Measurements from ENCODE around the gene PKMYT1. TPM values are rescaled to one million over a fixed set of nuclear protein-coding genes. Genes with fewer than 3 reads are reported as not detected.

The PKMYT1 gene
- polyA plus RNA-seq, 1 donor (not counting 4 experiments of a cell fraction or from before 2014, with no cell fraction given) = 6.9 TPM

DNA sequence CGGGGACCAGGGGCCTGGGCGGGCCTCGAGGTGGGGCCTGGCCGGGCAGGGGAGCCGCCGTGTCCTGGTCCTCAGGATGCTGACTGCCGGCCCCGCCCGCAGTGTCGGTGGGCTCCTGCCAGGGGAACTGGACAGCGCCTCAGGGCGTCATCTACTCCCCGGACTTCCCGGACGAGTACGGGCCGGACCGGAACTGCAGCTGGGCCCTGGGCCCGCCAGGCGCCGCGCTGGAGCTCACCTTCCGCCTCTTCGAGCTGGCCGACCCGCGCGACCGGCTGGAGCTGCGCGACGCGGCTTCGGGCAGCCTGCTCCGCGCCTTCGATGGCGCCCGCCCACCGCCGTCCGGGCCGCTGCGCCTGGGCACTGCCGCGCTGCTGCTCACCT is 13.4 kb downstream of the PKMYT1 start:
- no peak for TF ChIP-seq EZH2 (IDR thresholded peaks at IDR 0.05; ENCODE audit: low read length)
- TF ChIP-seq, protein P1, sequence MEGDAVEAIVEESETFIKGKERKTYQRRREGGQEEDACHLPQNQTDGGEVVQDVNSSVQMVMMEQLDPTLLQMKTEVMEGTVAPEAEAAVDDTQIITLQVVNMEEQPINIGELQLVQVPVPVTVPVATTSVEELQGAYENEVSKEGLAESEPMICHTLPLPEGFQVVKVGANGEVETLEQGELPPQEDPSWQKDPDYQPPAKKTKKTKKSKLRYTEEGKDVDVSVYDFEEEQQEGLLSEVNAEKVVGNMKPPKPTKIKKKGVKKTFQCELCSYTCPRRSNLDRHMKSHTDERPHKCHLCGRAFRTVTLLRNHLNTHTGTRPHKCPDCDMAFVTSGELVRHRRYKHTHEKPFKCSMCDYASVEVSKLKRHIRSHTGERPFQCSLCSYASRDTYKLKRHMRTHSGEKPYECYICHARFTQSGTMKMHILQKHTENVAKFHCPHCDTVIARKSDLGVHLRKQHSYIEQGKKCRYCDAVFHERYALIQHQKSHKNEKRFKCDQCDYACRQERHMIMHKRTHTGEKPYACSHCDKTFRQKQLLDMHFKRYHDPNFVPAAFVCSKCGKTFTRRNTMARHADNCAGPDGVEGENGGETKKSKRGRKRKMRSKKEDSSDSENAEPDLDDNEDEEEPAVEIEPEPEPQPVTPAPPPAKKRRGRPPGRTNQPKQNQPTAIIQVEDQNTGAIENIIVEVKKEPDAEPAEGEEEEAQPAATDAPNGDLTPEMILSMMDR (optimal IDR thresholded peaks at IDR 0.05 in 1 of 3, IDR thresholded peaks at IDR 0.05 in 1 of 3, conservative IDR thresholded peaks at IDR 0.05 in 1 of 3; ENCODE audit: extremely low read depth in 1 of 3, insufficient read depth in 2 of 3, low read length in 3 of 3) = no peak
- peaks cover 11% of the 10 kb centered on the region for H3K79me2 ChIP-seq (ENCODE audit: control insufficient read depth, insufficient read depth, low read length)
- H4K20me1 ChIP-seq (ENCODE audit: control insufficient read depth, extremely low read depth, insufficient read depth, low read length) = peaks cover 9% of the 10 kb centered on the region
- H3K9ac ChIP-seq (ENCODE audit: control insufficient read depth, extremely low read depth, insufficient read depth, low read length) = no peak overlapping the region
- FAIRE-seq = no peak
- no peak overlapping the region for H3K4me3 ChIP-seq (ENCODE audit: control insufficient read depth in 2 of 3, extremely low read depth in 1 of 3, insufficient read depth in 2 of 3, low read depth in 1 of 3, low read length in 3 of 3)
- peaks cover 35% of the 10 kb centered on the region for H3K4me1 ChIP-seq (ENCODE audit: control insufficient read depth, extremely low read depth, insufficient read depth, low read length)
- no peak overlapping the region for H3K27ac ChIP-seq (ENCODE audit: control insufficient read depth, insufficient read depth, low read length)
- dilution Hi-C loops (cut with MboI; ENCODE audit: extremely low pct_ligation_motif_present, low sequenced_read_pairs) = no loop called here
- H3K9me3 ChIP-seq (ENCODE audit: control insufficient read depth, low read depth, low read length) = no peaks in the 10 kb centered on the region
- H3K36me3 ChIP-seq (ENCODE audit: control insufficient read depth in 2 of 2, extremely low read depth in 1 of 2, insufficient read depth in 2 of 2, low read length in 2 of 2) = no peaks in the 10 kb centered on the region
- no peak overlapping the region for H2AFZ ChIP-seq (ENCODE audit: control insufficient read depth, low read length)
- H3K27me3 ChIP-seq (ENCODE audit: control insufficient read depth, extremely low read depth, insufficient read depth, low read length) = no peaks in the 10 kb centered on the region
- H3K9me1 ChIP-seq (ENCODE audit: control insufficient read depth, extremely low read depth, insufficient read depth, low read length) = peaks cover 2% of the 10 kb centered on the region
- DNase-seq (ENCODE audit: low read depth, low spot score) = no peak
- H3K4me2 ChIP-seq (ENCODE audit: control insufficient read depth, extremely low read depth, insufficient read depth, low read depth, low read length) = no peak overlapping the region

DNA sequence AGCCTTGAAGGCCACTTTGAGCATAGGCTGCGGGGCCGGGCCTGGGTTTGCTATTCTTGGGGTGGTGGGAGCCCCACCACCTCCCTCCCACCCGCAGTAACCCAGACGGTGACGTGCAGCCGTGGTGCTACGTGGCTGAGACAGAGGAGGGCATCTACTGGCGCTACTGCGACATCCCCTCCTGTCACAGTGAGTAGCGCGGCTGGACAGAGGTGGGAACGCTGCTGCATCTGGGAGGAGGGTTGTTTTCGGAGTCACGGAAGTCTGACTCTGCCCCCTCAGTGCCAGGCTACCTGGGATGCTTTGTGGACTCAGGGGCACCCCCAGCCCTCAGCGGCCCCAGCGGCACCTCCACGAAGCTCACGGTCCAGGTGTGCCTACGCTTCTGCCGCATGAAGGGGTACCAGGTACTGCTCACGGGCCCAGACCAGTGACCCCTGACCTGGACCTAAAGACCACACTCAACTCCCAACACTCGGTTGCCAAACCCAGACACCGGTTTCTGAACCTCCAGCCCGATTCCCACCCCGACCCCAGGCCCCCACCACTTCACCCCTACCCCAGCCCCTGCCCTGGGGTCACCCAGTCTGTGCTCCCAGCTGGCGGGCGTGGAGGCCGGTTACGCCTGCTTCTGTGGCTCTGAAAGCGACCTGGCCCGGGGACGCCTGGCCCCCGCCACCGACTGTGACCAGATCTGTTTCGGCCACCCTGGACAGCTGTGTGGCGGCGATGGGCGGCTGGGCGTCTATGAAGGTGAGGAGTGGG is 14.0 kb downstream of the PKMYT1 start:
- no peak overlapping the region for H3K4me2 ChIP-seq (ENCODE audit: control insufficient read depth, extremely low read depth, insufficient read depth, low read depth, low read length)
- H3K9me1 ChIP-seq (ENCODE audit: control insufficient read depth, extremely low read depth, insufficient read depth, low read length) = peaks cover 2% of the 10 kb centered on the region
- no peak overlapping the region for H2AFZ ChIP-seq (ENCODE audit: control insufficient read depth, low read length)
- FAIRE-seq (no peak), DNase-seq (ENCODE audit: low read depth, low spot score) (no peak)
- no peaks in the 10 kb centered on the region for H3K9me3 ChIP-seq (ENCODE audit: control insufficient read depth, low read depth, low read length)
- no peak overlapping the region for H3K9ac ChIP-seq (ENCODE audit: control insufficient read depth, extremely low read depth, insufficient read depth, low read length)
- peaks cover 9% of the 10 kb centered on the region for H3K79me2 ChIP-seq (ENCODE audit: control insufficient read depth, insufficient read depth, low read length)
- H3K4me3 ChIP-seq (ENCODE audit: control insufficient read depth in 2 of 3, extremely low read depth in 1 of 3, insufficient read depth in 2 of 3, low read depth in 1 of 3, low read length in 3 of 3) = no peak overlapping the region
- H3K27me3 ChIP-seq (ENCODE audit: control insufficient read depth, extremely low read depth, insufficient read depth, low read length) = no peaks in the 10 kb centered on the region
- no peak overlapping the region for H3K27ac ChIP-seq (ENCODE audit: control insufficient read depth, insufficient read depth, low read length)
- no peaks in the 10 kb centered on the region for H3K36me3 ChIP-seq (ENCODE audit: control insufficient read depth in 2 of 2, extremely low read depth in 1 of 2, insufficient read depth in 2 of 2, low read length in 2 of 2)
- TF ChIP-seq, protein P1 (optimal IDR thresholded peaks at IDR 0.05 in 1 of 3, IDR thresholded peaks at IDR 0.05 in 1 of 3, conservative IDR thresholded peaks at IDR 0.05 in 1 of 3; ENCODE audit: extremely low read depth in 1 of 3, insufficient read depth in 2 of 3, low read length in 3 of 3) = no peak
- TF ChIP-seq EZH2 (IDR thresholded peaks at IDR 0.05; ENCODE audit: low read length) = no peak
- dilution Hi-C loops (cut with MboI; ENCODE audit: extremely low pct_ligation_motif_present, low sequenced_read_pairs) = no loop called here
- H4K20me1 ChIP-seq (ENCODE audit: control insufficient read depth, extremely low read depth, insufficient read depth, low read length) = peaks cover 8% of the 10 kb centered on the region
- H3K4me1 ChIP-seq (ENCODE audit: control insufficient read depth, extremely low read depth, insufficient read depth, low read length) = peaks cover 36% of the 10 kb centered on the region
